ENCODE results near the gene CYTH4.

The CYTH4 gene

GRCh38 chr22:37273126-37273845 is 9.0 kb upstream of the CYTH4 start:
- DNase-seq = no peak

- no peak for DNase-seq
Observed at GRCh38 chr22:37273846-37274225, 8.5 kb upstream of the CYTH4 start.

- DNase-seq = no peak
Observed at GRCh38 chr22:37274380-37274862, 7.9 kb upstream of the CYTH4 start.

- no peak for DNase-seq
Observed at GRCh38 chr22:37275134-37275533, 7.2 kb upstream of the CYTH4 start.

- DNase-seq = peak; percentile 74
Observed at GRCh38 chr22:37275622-37276021, 6.7 kb upstream of the CYTH4 start.

GRCh38 chr22:37276776-37277175 is 5.5 kb upstream of the CYTH4 start:
- no peak for DNase-seq

- DNase-seq = no peak
Observed at GRCh38 chr22:37277384-37277783, 4.9 kb upstream of the CYTH4 start.

GRCh38 chr22:37278261-37278660 is 4.0 kb upstream of the CYTH4 start:
- no peak for DNase-seq

- no peak for DNase-seq
Observed at GRCh38 chr22:37279331-37280181, 2.8 kb upstream of the CYTH4 start.

- no peak for DNase-seq
Observed at GRCh38 chr22:37280718-37281117, 1.6 kb upstream of the CYTH4 start.

GRCh38 chr22:37281195-37281594 is 1.1 kb upstream of the CYTH4 start:
- DNase-seq = no peak

GRCh38 chr22:37281646-37282384 is 493 bp upstream of the CYTH4 start:
- DNase-seq = no peak

- DNase-seq = no peak
Observed at GRCh38 chr22:37283393-37283937, 1.2 kb downstream of the CYTH4 start.

- no peak for DNase-seq
Observed at GRCh38 chr22:37284126-37284804, 2.0 kb downstream of the CYTH4 start.

GRCh38 chr22:37284805-37285355 is 2.6 kb downstream of the CYTH4 start:
- DNase-seq = no peak

GRCh38 chr22:37285937-37286336 is 3.6 kb downstream of the CYTH4 start:
- no peak for DNase-seq

GRCh38 chr22:37287550-37287951 is 5.2 kb downstream of the CYTH4 start:
- DNase-seq = no peak

GRCh38 chr22:37288521-37288920 is 6.2 kb downstream of the CYTH4 start:
- no peak for DNase-seq

- no peak for DNase-seq
Observed at GRCh38 chr22:37289156-37289735, 6.9 kb downstream of the CYTH4 start.

GRCh38 chr22:37290737-37291136 is 8.4 kb downstream of the CYTH4 start:
- no peak for DNase-seq

- DNase-seq = no peak
Observed at GRCh38 chr22:37291559-37292298, 9.4 kb downstream of the CYTH4 start.

Data from stimulated activated CD4-positive, alpha-beta T cell treated with anti-CD3 and anti-CD28 coated beads, Interleukin-1b, Interleukin-23, amount 100 ng/mL, for 48 hours (primary cell).